ENCODE results near the gene VPS50. TPM values are rescaled to one million over a fixed set of nuclear protein-coding genes. Genes with fewer than 3 reads are reported as not detected.

Gene VPS50
- 74.6 TPM for total RNA-seq (ENCODE audit: insufficient read depth, low replicate concordance)

GRCh38 chr7:93231799-93232672, at the start of gene VPS50:
VPS50 (plus strand) TSS chr7:93232366; CDS start chr7:93232468, 102 bp downstream.
- DNase-seq (ENCODE audit: low spot score), result peak; percentile 99

GRCh38 chr7:93185303-93186027, 46.7 kb upstream of the VPS50 start:
- DNase-seq (ENCODE audit: low spot score), result no peak

GRCh38 chr7:93188870-93189634, 43.1 kb upstream of the VPS50 start:
- DNase-seq (ENCODE audit: low spot score), result no peak

- DNase-seq (ENCODE audit: low spot score), result no peak
These were observed 37.8 kb upstream of the VPS50 start for GRCh38 chr7:93194386-93194785.

GRCh38 chr7:93196336-93196735, 35.8 kb upstream of the VPS50 start:
- no peak for DNase-seq (ENCODE audit: low spot score)

- peak; percentile 3 for DNase-seq (ENCODE audit: low spot score)
These were observed 33.7 kb upstream of the VPS50 start for GRCh38 chr7:93198472-93198871.

GRCh38 chr7:93202594-93203250, 29.4 kb upstream of the VPS50 start:
- DNase-seq (ENCODE audit: low spot score), result no peak

- DNase-seq (ENCODE audit: low spot score), result no peak
These were observed 28.7 kb upstream of the VPS50 start for GRCh38 chr7:93203496-93203895.

GRCh38 chr7:93205046-93205445, 27.1 kb upstream of the VPS50 start:
- DNase-seq (ENCODE audit: low spot score), result no peak

- DNase-seq (ENCODE audit: low spot score), result no peak
These were observed 20.8 kb upstream of the VPS50 start for GRCh38 chr7:93211228-93211818.

- DNase-seq (ENCODE audit: low spot score), result no peak
These were observed 19.3 kb upstream of the VPS50 start for GRCh38 chr7:93212881-93213280.

- DNase-seq (ENCODE audit: low spot score), result no peak
These were observed 13.0 kb upstream of the VPS50 start for GRCh38 chr7:93218997-93219827.

- DNase-seq (ENCODE audit: low spot score), result no peak
These were observed 12.3 kb upstream of the VPS50 start for GRCh38 chr7:93219868-93220267.

- no peak for DNase-seq (ENCODE audit: low spot score)
These were observed 5.9 kb upstream of the VPS50 start, which contains the start of gene HEPACAM2 for GRCh38 chr7:93226310-93226709. HEPACAM2 (minus strand) TSS chr7:93226469.

- DNase-seq (ENCODE audit: low spot score), result peak; percentile 46
These were observed 3.9 kb upstream of the VPS50 start for GRCh38 chr7:93228302-93228701.

- no peak for DNase-seq (ENCODE audit: low spot score)
These were observed 907 bp upstream of the VPS50 start for GRCh38 chr7:93231259-93231658.

GRCh38 chr7:93232673-93233018, 480 bp downstream of the VPS50 start:
- no peak for DNase-seq (ENCODE audit: low spot score)

- no peak for DNase-seq (ENCODE audit: low spot score)
These were observed 3.4 kb downstream of the VPS50 start for GRCh38 chr7:93235541-93235940.

GRCh38 chr7:93238131-93238530, 6.0 kb downstream of the VPS50 start:
- DNase-seq (ENCODE audit: low spot score), result no peak

- peak; percentile 5 for DNase-seq (ENCODE audit: low spot score)
These were observed 6.6 kb downstream of the VPS50 start for GRCh38 chr7:93238748-93239147.

Measured in umbilical cord (tissue), 2 donors.